ENCODE measurements around the gene OR1S1. TPM values are rescaled to one million over a fixed set of nuclear protein-coding genes. Genes with fewer than 3 reads are reported as not detected.

The OR1S1 gene
- total RNA-seq, 1 experiment from 2014 or later: not detected

DNA sequence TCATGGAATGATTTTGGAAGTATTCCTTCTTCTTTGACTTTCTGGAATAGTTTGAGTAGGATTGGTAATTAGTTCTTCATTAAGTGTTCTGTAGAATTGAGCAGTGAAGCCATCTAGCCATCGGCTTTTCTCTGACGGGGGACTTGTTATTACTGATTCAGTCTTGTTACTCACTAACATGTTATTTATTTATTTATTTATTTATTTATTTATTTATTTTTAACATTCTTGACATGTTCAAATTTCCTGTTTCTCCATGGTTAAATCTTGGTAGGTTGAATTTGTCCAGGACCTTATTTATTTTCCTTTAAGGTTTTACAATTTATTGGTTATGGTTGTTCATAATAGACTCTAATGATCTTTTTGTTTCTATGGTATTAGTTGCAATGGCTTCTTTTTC, 31.4 kb downstream of the OR1S1 start (continued):
- TF ChIP-seq, protein P1, sequence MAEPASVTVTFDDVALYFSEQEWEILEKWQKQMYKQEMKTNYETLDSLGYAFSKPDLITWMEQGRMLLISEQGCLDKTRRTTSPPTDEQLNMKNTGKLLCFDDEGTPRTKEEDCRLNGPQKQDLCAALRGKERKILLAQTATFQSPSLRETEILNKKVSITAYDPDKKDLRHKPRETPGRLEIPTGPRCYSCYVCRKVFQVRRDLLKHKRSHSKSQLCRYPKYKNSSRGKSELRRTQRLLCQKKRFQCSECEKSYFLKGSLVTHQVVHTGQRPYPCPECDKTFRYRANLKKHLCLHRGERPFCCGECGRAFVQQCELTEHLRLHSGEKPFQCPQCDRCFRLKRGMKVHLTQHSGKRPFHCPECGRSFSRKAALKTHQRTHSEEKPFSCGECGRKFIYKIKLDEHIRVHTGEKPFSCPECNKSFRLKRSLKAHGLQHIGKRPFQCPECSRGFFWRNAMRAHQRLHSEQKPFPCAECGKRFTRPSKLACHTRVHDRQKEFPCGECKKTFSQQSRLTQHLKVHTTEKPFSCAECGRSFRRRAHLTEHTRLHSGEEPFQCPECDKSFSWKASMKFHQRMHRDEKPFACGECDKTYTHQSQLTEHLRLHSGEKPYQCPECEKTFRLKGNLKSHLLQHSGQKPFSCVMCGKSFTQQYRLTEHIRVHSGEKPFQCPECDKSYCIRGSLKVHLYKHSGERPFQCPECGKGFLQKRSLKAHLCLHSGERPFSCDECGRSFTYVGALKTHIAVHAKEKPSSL (CRISPR knock-in tag; conservative IDR thresholded peaks at IDR 0.05): no peak
- TF ChIP-seq CDX4 (CRISPR knock-in tag; IDR thresholded peaks at IDR 0.05; ENCODE audit: borderline replicate concordance) (no peak), ZNF396 (CRISPR knock-in tag; IDR thresholded peaks at IDR 0.05; ENCODE audit: borderline replicate concordance) (no peak), ZNF416 (CRISPR knock-in tag; IDR thresholded peaks at IDR 0.05) (no peak)

DNA sequence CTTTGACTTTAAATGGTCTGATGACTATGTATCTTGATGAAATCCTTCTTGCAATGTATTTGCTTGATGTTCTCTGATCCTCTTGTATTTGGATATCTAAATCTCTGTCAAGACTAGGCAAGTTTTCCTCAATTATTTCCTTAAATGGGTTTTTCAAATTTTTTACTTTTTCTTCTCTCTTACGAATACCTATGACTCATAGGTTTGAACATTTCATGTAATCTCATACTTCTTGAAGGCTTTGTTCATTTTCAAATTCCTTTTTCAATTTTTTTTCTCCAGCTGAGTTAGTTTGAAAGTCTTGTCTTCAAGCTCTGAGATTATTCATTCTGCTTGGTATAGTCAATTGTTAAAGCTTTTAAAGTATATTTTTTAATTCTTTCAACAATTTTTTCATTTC, 42.4 kb downstream of the OR1S1 start:
- no peak for DNase-seq (ENCODE audit: low spot score)
- ChIA-PET CTCF (no interaction called here), POLR2A (no interaction called here)
- Mint-ChIP-seq H3K9me3 (peaks cover 21% of the 10 kb centered on the region; the same call in 1 of the 2 replicates), H3K27me3 (ENCODE audit: low read depth) (no peaks in the 10 kb centered on the region), H3K36me3 (no peaks in the 10 kb centered on the region), H3K4me1 (no peaks in the 10 kb centered on the region), H3K4me3 (no peak overlapping the region), H3K27ac (no peak overlapping the region)
- TF ChIP-seq EMX1 (CRISPR knock-in tag; IDR thresholded peaks at IDR 0.05) (no peak), NR3C1 (CRISPR knock-in tag; conservative IDR thresholded peaks at IDR 0.05; ENCODE audit: low read depth) (no peak), ZNF281 (CRISPR knock-in tag; IDR thresholded peaks at IDR 0.05) (no peak), JUN (CRISPR knock-in tag; IDR thresholded peaks at IDR 0.05) (no peak), HMGA2 (CRISPR knock-in tag; IDR thresholded peaks at IDR 0.05) (no peak), ZNF423 (CRISPR knock-in tag; IDR thresholded peaks at IDR 0.05) (no peak)
- TF ChIP-seq, protein P2, sequence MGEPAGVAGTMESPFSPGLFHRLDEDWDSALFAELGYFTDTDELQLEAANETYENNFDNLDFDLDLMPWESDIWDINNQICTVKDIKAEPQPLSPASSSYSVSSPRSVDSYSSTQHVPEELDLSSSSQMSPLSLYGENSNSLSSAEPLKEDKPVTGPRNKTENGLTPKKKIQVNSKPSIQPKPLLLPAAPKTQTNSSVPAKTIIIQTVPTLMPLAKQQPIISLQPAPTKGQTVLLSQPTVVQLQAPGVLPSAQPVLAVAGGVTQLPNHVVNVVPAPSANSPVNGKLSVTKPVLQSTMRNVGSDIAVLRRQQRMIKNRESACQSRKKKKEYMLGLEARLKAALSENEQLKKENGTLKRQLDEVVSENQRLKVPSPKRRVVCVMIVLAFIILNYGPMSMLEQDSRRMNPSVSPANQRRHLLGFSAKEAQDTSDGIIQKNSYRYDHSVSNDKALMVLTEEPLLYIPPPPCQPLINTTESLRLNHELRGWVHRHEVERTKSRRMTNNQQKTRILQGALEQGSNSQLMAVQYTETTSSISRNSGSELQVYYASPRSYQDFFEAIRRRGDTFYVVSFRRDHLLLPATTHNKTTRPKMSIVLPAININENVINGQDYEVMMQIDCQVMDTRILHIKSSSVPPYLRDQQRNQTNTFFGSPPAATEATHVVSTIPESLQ (CRISPR knock-in tag; IDR thresholded peaks at IDR 0.05): no peak
- no peak for ATAC-seq

DNA sequence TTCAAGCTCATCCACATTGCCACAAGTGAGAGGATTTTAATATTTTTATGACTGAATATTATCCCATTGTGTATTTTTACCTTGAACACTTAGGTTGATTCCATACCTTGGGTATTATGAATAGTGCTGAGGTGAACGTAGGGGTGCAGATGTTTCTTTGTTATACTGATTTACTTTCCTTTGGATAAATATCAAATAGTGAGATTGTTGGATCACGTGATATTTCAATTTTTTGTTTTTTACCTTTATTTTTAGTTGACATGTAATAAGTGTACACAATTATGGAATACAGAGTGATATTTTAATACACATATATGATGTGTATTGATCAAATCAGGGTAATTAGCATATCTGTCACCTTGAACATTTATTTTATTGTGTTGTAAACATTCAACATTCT, 47.5 kb downstream of the OR1S1 start:
- H3K36me3 Mint-ChIP-seq: no peaks in the 10 kb centered on the region
- H3K9me3 Mint-ChIP-seq: peaks cover 25% of the 10 kb centered on the region
- no peaks in the 10 kb centered on the region for H3K4me1 Mint-ChIP-seq
- H3K4me3 Mint-ChIP-seq: no peak overlapping the region
- H3K27ac Mint-ChIP-seq: no peak overlapping the region
- DNase-seq (ENCODE audit: low spot score) (no peak), ATAC-seq (no peak)
- POLR2A ChIA-PET: no interaction called here
- CTCF ChIA-PET: no interaction called here
- no peaks in the 10 kb centered on the region for H3K27me3 Mint-ChIP-seq (ENCODE audit: low read depth)
- TF ChIP-seq ATF1 (CRISPR knock-in tag; IDR thresholded peaks at IDR 0.05) (no peak), AFF4 (CRISPR knock-in tag; IDR thresholded peaks at IDR 0.05; ENCODE audit: borderline replicate concordance) (no peak), E2F1 (CRISPR knock-in tag; IDR thresholded peaks at IDR 0.05) (no peak), SOX15 (CRISPR knock-in tag; IDR thresholded peaks at IDR 0.05) (no peak), NFE2L1 (CRISPR knock-in tag; IDR thresholded peaks at IDR 0.05) (no peak)
- TF ChIP-seq, protein P3, sequence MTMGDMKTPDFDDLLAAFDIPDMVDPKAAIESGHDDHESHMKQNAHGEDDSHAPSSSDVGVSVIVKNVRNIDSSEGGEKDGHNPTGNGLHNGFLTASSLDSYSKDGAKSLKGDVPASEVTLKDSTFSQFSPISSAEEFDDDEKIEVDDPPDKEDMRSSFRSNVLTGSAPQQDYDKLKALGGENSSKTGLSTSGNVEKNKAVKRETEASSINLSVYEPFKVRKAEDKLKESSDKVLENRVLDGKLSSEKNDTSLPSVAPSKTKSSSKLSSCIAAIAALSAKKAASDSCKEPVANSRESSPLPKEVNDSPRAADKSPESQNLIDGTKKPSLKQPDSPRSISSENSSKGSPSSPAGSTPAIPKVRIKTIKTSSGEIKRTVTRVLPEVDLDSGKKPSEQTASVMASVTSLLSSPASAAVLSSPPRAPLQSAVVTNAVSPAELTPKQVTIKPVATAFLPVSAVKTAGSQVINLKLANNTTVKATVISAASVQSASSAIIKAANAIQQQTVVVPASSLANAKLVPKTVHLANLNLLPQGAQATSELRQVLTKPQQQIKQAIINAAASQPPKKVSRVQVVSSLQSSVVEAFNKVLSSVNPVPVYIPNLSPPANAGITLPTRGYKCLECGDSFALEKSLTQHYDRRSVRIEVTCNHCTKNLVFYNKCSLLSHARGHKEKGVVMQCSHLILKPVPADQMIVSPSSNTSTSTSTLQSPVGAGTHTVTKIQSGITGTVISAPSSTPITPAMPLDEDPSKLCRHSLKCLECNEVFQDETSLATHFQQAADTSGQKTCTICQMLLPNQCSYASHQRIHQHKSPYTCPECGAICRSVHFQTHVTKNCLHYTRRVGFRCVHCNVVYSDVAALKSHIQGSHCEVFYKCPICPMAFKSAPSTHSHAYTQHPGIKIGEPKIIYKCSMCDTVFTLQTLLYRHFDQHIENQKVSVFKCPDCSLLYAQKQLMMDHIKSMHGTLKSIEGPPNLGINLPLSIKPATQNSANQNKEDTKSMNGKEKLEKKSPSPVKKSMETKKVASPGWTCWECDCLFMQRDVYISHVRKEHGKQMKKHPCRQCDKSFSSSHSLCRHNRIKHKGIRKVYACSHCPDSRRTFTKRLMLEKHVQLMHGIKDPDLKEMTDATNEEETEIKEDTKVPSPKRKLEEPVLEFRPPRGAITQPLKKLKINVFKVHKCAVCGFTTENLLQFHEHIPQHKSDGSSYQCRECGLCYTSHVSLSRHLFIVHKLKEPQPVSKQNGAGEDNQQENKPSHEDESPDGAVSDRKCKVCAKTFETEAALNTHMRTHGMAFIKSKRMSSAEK (CRISPR knock-in tag; IDR thresholded peaks at IDR 0.05; ENCODE audit: borderline replicate concordance): no peak

All from WTC11 (cell line).